Ishikawa (cell line): ENCODE results near the gene INSIG1.

Experiments
- CEBPB ChIP-seq: IDR thresholded peaks from 2 replicates; pipeline ENCODE4 v1.6.1; 2012
- CREB1 ChIP-seq: IDR thresholded peaks from 2 replicates; pipeline ENCODE4 v1.6.1; 2012; ENCODE audit warnings: low read depth
- EP300 ChIP-seq: IDR thresholded peaks from 2 replicates; pipeline ENCODE4 v1.6.1; 2012; ENCODE audit warnings: borderline replicate concordance
- FOXM1 ChIP-seq: IDR thresholded peaks from 2 replicates; pipeline ENCODE4 v1.6.1; 2012; ENCODE audit warnings: low read depth, borderline replicate concordance
- NFIC ChIP-seq: IDR thresholded peaks from 2 replicates; pipeline ENCODE4 v1.6.1; 2012
- RAD21 ChIP-seq: IDR thresholded peaks from 2 replicates; pipeline ENCODE4 v1.6.1; 2012; ENCODE audit warnings: low read depth
- TAF1 ChIP-seq: IDR thresholded peaks from 2 replicates; pipeline ENCODE4 v1.6.1; 2012; ENCODE audit warnings: low read depth, mild to moderate bottlenecking
- TEAD4 ChIP-seq: IDR thresholded peaks from 2 replicates; pipeline ENCODE4 v1.6.1; 2012
- ZBTB7A ChIP-seq: IDR thresholded peaks from 2 replicates; pipeline ENCODE4 v1.6.1; 2012; ENCODE audit warnings: low read depth
- TF ChIP-seq, protein P1 (sequence below): IDR thresholded peaks from 2 replicates; pipeline ENCODE4 v1.6.1; 2012
- TF ChIP-seq, protein P2 (sequence below): IDR thresholded peaks from 2 replicates; pipeline ENCODE4 v1.6.1; 2012; ENCODE audit warnings: low read depth, mild to moderate bottlenecking

GRCh38 chr7:155269766-155270585, 27.7 kb upstream of the INSIG1 start:
- TF ChIP-seq TEAD4 = no peak
- TF ChIP-seq RAD21 = no peak
- TF ChIP-seq, protein P1, sequence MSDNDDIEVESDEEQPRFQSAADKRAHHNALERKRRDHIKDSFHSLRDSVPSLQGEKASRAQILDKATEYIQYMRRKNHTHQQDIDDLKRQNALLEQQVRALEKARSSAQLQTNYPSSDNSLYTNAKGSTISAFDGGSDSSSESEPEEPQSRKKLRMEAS = no peak
- TF ChIP-seq EP300 = no peak
- no peak for TF ChIP-seq NFIC
- no peak for TF ChIP-seq FOXM1
- no peak for TF ChIP-seq ZBTB7A
- no peak for TF ChIP-seq CREB1
- no peak for TF ChIP-seq TAF1
- no peak for TF ChIP-seq CEBPB
- TF ChIP-seq, protein P2, sequence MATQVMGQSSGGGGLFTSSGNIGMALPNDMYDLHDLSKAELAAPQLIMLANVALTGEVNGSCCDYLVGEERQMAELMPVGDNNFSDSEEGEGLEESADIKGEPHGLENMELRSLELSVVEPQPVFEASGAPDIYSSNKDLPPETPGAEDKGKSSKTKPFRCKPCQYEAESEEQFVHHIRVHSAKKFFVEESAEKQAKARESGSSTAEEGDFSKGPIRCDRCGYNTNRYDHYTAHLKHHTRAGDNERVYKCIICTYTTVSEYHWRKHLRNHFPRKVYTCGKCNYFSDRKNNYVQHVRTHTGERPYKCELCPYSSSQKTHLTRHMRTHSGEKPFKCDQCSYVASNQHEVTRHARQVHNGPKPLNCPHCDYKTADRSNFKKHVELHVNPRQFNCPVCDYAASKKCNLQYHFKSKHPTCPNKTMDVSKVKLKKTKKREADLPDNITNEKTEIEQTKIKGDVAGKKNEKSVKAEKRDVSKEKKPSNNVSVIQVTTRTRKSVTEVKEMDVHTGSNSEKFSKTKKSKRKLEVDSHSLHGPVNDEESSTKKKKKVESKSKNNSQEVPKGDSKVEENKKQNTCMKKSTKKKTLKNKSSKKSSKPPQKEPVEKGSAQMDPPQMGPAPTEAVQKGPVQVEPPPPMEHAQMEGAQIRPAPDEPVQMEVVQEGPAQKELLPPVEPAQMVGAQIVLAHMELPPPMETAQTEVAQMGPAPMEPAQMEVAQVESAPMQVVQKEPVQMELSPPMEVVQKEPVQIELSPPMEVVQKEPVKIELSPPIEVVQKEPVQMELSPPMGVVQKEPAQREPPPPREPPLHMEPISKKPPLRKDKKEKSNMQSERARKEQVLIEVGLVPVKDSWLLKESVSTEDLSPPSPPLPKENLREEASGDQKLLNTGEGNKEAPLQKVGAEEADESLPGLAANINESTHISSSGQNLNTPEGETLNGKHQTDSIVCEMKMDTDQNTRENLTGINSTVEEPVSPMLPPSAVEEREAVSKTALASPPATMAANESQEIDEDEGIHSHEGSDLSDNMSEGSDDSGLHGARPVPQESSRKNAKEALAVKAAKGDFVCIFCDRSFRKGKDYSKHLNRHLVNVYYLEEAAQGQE = no peak
